ENCODE results near the gene UGT1A8. TPM values are rescaled to one million over a fixed set of nuclear protein-coding genes. Genes with fewer than 3 reads are reported as not detected.
"Not testable (repeated sequence)": the region's sequence is repeated elsewhere in the genome, so short reads cannot be mapped to it uniquely, and the experiment has no call there.

Gene UGT1A8
- total RNA-seq, 1 donor from 2014 or later = not detected

DNA sequence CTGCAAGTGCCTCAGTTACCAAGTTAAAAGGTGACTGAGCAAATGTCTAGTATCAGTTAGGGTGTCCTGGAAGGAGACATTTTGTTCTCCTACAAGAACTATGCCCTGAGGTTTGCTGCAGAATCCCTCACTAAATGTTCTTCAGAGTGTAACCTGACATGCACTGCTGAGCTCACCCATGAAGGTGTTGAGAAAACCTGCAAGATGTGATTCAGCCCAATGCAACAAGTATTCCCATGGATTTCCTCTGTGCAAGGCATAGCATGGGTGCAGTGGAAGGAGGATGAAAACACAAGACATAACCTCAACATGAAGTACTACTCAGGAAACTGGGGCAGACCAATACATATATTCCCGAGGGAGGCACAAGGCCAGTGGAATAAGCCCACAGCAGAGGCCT, 15.4 kb upstream of the UGT1A8 start:
- Histone ChIP-seq H3K4me1 (no peaks in the 10 kb centered on the region), H3K27ac (no peak overlapping the region), H3K27me3 (no peaks in the 10 kb centered on the region), H3K36me3 (no peaks in the 10 kb centered on the region), H3K9me3 (no peaks in the 10 kb centered on the region), H3K4me3 (no peak overlapping the region)
- TF ChIP-seq, protein P1, sequence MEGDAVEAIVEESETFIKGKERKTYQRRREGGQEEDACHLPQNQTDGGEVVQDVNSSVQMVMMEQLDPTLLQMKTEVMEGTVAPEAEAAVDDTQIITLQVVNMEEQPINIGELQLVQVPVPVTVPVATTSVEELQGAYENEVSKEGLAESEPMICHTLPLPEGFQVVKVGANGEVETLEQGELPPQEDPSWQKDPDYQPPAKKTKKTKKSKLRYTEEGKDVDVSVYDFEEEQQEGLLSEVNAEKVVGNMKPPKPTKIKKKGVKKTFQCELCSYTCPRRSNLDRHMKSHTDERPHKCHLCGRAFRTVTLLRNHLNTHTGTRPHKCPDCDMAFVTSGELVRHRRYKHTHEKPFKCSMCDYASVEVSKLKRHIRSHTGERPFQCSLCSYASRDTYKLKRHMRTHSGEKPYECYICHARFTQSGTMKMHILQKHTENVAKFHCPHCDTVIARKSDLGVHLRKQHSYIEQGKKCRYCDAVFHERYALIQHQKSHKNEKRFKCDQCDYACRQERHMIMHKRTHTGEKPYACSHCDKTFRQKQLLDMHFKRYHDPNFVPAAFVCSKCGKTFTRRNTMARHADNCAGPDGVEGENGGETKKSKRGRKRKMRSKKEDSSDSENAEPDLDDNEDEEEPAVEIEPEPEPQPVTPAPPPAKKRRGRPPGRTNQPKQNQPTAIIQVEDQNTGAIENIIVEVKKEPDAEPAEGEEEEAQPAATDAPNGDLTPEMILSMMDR (IDR thresholded peaks at IDR 0.05) = no peak
- intact Hi-C loops (cut with DNase I) = no loop called here
- no peak for DNase-seq (ENCODE audit: low spot score in 2 of 2)

DNA sequence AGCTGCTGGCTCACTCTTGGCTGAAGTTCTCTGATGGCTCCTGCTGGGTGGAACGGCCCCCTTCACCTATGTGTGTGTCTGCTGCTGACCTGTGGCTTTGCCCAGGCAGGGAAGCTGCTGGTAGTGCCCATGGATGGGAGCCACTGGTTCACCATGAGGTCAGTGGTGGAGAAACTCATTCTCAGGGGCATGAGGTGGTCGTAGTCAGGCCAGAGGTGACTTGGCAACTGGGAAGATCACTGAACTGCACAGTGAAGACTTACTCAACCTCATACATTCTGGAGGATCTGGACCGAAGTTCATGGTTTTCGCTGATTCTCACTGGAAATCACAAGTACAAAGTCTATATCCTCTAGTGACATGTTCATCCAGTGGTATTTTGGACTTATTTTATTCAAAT, 13.9 kb upstream of the UGT1A8 start:
- TF ChIP-seq, protein P1 (IDR thresholded peaks at IDR 0.05) = no peak
- DNase-seq (ENCODE audit: low spot score in 2 of 2) = no peak
- Histone ChIP-seq H3K36me3 (no peaks in the 10 kb centered on the region), H3K4me1 (no peaks in the 10 kb centered on the region), H3K9me3 (no peaks in the 10 kb centered on the region), H3K27ac (no peak overlapping the region), H3K4me3 (no peak overlapping the region), H3K27me3 (no peaks in the 10 kb centered on the region)
- intact Hi-C loops (cut with DNase I) = no loop called here

DNA sequence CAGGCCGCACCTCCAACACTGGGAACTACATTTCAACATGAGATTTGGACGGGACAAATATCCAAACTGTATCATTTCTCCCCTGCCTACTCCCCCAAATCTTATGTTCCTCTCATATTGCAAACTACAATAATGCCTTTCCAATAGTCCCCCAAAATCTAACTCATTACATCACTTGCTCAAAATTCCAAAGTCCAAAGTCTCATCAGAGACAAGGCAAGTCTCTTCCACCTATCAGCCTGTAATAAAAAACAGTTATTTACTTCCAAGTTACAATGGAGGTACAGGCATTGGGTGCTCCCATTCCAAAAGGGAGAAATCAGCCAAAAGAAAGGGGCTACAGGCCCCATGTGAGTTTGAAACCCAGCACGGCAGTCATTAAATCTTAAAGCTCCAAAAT, 12.6 kb upstream of the UGT1A8 start:
- intact Hi-C loops (cut with DNase I) = no loop called here
- no peaks in the 10 kb centered on the region for H3K27me3 ChIP-seq
- TF ChIP-seq, protein P1 (IDR thresholded peaks at IDR 0.05) = no peak
- DNase-seq (ENCODE audit: low spot score in 2 of 2) = no peak
- H3K9me3 ChIP-seq = no peaks in the 10 kb centered on the region
- H3K4me3 ChIP-seq = no peak overlapping the region
- H3K4me1 ChIP-seq = no peaks in the 10 kb centered on the region
- no peaks in the 10 kb centered on the region for H3K36me3 ChIP-seq
- no peak overlapping the region for H3K27ac ChIP-seq

DNA sequence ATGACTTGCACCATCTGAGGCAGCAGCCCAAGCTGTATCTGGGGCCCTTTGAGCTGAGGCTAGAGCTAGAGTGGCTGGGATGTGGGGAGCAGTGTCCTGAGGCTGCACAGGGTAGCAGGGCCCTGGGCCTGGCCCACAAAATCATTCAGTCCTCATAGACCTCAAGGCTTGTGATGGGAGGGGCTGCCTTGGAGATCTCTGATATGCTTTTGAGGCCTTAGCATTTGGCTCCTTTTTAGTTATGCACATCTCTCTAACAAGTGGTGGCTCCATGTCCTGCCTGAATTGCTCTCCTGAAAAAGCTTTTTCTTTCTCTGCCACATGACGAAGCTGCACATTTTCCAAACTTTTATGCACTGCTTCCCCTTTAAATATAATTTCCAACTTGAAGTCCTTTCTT, 11.8 kb upstream of the UGT1A8 start:
- DNase-seq (ENCODE audit: low spot score in 2 of 2) = no peak
- H3K9me3 ChIP-seq = peaks cover 0 to 6% of the 10 kb centered on the region in 2 donors
- TF ChIP-seq, protein P1 (IDR thresholded peaks at IDR 0.05) = no peak
- H3K36me3 ChIP-seq = no peaks in the 10 kb centered on the region
- no peak overlapping the region for H3K4me3 ChIP-seq
- intact Hi-C loops (cut with DNase I) = no loop called here
- no peaks in the 10 kb centered on the region for H3K27me3 ChIP-seq
- no peaks in the 10 kb centered on the region for H3K4me1 ChIP-seq
- no peak overlapping the region for H3K27ac ChIP-seq

DNA sequence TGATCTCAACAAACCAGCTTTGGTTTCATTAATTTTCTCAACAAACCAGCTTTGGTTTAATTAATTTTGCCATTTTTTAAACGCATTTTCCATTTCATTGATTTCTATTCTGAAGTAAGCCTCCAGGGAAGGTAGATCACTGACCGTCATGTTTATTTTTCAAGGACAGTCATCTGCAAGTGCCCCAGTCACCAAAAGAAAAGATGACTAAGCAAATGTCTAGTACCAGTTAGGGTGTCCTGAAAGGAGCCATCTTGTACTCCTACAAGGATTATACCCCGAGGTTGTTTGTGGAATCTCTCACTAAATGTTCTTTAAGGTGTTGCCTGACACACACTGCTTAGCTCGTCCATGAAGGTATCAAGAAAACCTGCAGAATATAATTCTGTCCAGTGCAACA, 6.1 kb upstream of the UGT1A8 start:
- no peak for DNase-seq (ENCODE audit: low spot score in 2 of 2)
- TF ChIP-seq, protein P1 (IDR thresholded peaks at IDR 0.05) = no peak

DNA sequence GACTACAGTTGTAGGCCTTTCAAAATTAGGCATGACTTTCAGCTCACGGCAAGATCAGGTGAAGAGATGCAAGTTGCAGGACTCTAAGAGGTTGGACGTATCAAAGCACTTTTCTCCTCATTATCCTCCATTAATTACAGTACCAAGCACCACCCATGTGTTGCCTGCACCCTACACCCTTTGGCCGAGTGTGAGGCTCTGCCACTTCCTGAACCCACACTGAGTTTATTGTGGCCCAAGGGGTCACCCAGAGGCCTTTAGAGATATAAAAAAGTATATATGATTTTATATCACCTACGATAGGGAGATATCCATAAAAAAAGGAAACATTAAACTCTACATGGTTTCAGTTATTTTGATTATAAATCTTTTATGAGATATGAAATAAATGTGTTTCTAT, 2.8 kb downstream of the UGT1A8 start:
- no peaks in the 10 kb centered on the region for H3K4me1 ChIP-seq
- no peaks in the 10 kb centered on the region for H3K36me3 ChIP-seq
- DNase-seq (ENCODE audit: low spot score in 2 of 2) = no peak
- no peaks in the 10 kb centered on the region for H3K9me3 ChIP-seq
- TF ChIP-seq, protein P1 (IDR thresholded peaks at IDR 0.05) = no peak
- no peaks in the 10 kb centered on the region for H3K27me3 ChIP-seq
- no peak overlapping the region for H3K4me3 ChIP-seq
- no peak overlapping the region for H3K27ac ChIP-seq
- intact Hi-C loops (cut with DNase I) = no loop called here

More for the DNA sequence above, 6.1 kb upstream of the UGT1A8 start:
- intact Hi-C loops (cut with DNase I) = no loop called here
- H3K4me1 ChIP-seq = no peaks in the 10 kb centered on the region
- H3K27ac ChIP-seq = no peak overlapping the region
- H3K27me3 ChIP-seq = no peaks in the 10 kb centered on the region
- H3K36me3 ChIP-seq = no peaks in the 10 kb centered on the region
- H3K9me3 ChIP-seq = peaks cover 0 to 6% of the 10 kb centered on the region in 2 donors
- H3K4me3 ChIP-seq = no peak overlapping the region

DNA sequence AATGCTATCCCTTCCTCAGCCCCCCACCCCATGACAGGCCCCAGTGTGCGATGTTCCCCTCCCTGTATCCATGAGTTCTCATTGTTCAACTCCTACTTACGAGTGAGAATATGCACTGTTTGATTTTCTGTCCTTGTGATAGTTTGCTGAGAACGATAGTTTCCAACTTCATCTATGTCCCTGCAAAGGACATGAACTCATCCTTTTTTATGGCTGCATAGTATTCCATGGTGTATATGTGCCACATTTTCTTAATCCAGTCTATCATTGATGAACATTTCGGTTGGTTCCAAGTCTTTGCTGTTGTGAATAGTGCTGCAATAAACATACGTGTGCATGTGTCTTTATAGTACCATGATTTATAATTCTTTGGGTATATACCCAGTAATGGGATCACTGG, 4.4 kb downstream of the UGT1A8 start:
- H3K4me3 ChIP-seq; H3K9me3 ChIP-seq; H3K27ac ChIP-seq; H3K27me3 ChIP-seq; H3K4me1 ChIP-seq; H3K36me3 ChIP-seq; DNase-seq (ENCODE audit: low spot score in 2 of 2); intact Hi-C loops (cut with DNase I): not testable (repeated sequence)
